Measurements from ENCODE around the gene ITGA11. TPM values are rescaled to one million over a fixed set of nuclear protein-coding genes. Genes with fewer than 3 reads are reported as not detected.
A peak's percentile ranks its signal among the peaks of the same experiment; 100 is the strongest.

Gene ITGA11
- total and polyA plus RNA-seq, 2 donors from 2014 or later = 3.4 to 11.1 TPM

DNA sequence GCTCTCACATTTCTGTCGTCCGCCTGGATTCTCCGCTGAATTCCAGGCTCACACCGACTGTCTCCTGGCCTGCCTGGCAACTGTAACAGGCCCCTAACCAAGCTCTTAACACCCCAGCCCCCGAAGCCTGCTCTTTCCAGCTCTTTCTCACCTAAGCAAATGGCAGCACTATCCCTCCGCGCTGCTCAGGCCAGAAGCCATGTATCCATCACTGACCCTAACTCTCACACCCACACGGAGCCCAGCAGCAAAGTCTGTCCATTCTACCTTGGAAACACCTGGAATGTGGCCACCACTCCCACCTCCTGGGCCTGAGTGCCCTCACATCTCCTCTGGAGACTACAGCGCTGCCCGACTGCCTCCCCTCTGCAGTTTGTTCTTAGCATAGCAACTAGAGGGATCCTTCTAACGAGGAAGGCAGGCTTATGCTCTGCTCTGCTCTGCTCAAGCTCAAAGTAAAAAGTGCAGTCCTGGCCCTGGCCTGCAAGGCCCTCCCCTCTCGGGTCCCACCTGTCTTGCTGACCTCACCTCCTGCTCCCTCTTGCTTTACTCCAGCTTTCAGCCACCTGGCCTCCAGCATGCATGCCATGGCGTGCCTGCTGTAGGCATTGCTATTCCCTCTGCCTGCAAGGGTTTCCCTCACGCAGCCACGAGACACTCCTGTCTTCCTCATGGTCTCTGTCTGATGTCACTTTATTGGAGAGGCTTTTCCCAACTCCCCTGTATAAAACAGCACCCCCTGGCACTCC, 127.2 kb downstream of the ITGA11 start:
- no peaks in the 10 kb centered on the region for H3K27me3 ChIP-seq (ENCODE audit: control insufficient read depth, insufficient read depth, low read length)
- FAIRE-seq (no peak), DNase-seq (peak in 2 of 5 donors; percentile 29 to 35)
- H3K4me1 ChIP-seq (ENCODE audit: control insufficient read depth in 2 of 3, insufficient read depth in 2 of 3, low read depth in 1 of 3, low read length in 3 of 3) = peaks cover 0 to 3% (median under 1%) of the 10 kb centered on the region in 3 donors
- no peak overlapping the region for H3K27ac ChIP-seq (ENCODE audit: low read depth in 2 of 2, low read length in 2 of 2)
- H3K9me3 ChIP-seq (ENCODE audit: control insufficient read depth in 2 of 3, insufficient read depth in 1 of 3, low read length in 3 of 3) = no peaks in the 10 kb centered on the region
- intact Hi-C loops (cut with DNase I) = loop anchor here (10.0 kb wide), 1 partner anchor 370 kb away; no protein-coding TSS in a partner anchor
- H3K9ac ChIP-seq (ENCODE audit: low read length in 3 of 3) = no peak overlapping the region
- H3K36me3 ChIP-seq (ENCODE audit: control insufficient read depth in 2 of 3, insufficient read depth in 3 of 3, low read length in 3 of 3) = peaks cover 0 to 4% (median 0%) of the 10 kb centered on the region in 3 donors
- no peak overlapping the region for H3K4me3 ChIP-seq (ENCODE audit: low read length in 3 of 3)
- TF ChIP-seq, protein P1, sequence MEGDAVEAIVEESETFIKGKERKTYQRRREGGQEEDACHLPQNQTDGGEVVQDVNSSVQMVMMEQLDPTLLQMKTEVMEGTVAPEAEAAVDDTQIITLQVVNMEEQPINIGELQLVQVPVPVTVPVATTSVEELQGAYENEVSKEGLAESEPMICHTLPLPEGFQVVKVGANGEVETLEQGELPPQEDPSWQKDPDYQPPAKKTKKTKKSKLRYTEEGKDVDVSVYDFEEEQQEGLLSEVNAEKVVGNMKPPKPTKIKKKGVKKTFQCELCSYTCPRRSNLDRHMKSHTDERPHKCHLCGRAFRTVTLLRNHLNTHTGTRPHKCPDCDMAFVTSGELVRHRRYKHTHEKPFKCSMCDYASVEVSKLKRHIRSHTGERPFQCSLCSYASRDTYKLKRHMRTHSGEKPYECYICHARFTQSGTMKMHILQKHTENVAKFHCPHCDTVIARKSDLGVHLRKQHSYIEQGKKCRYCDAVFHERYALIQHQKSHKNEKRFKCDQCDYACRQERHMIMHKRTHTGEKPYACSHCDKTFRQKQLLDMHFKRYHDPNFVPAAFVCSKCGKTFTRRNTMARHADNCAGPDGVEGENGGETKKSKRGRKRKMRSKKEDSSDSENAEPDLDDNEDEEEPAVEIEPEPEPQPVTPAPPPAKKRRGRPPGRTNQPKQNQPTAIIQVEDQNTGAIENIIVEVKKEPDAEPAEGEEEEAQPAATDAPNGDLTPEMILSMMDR (IDR thresholded peaks at IDR 0.05; ENCODE audit: borderline replicate concordance, extremely low read depth, insufficient read depth) = no peak

DNA sequence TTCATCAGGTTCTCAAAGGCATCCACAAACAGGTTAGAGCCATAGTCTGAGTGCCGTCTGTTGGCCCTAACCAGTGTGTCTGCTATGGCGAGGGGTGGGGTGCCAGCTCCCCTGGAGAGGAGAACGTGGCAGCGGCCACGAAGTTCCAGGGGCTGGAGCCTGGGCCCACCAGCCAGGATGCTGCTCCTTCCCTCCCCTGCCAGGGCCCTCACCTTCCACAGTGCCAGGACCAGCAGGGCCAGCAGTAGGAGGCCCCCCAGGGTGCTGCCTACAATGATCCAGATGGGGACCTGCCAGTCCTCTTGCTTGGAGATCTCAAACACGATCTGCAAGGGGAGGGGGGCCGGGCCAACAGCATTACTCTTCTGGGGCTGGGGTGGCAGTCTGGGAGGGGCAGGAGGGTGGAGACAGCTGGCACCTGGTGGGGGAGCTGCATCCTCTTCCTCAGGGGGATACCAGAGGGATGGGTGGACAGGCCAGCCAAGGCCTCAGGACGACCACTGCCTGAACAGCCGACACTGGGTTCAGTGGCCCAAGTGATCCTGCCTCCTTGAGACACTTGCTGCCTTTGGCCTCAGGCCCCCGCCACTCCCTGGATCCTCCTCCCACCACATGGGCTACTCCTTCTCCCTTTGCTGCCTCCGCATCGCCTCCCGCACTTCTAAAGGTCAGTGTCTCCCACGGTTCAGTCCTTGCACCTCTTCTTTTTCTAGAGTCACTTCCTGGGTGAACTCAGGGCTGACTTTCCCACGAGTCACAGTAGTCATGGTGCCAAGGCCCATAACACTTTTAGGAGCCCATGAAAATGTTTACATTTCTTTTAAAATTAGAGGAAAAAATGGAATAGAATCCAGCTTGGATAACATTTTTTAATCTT, 128.2 kb downstream of the ITGA11 start:
- intact Hi-C loops (cut with DNase I) = loop anchor here (10.0 kb wide), 1 partner anchor 371 kb away; no protein-coding TSS in a partner anchor
- H3K36me3 ChIP-seq (ENCODE audit: control insufficient read depth in 2 of 3, insufficient read depth in 3 of 3, low read length in 3 of 3) = peaks cover 0 to 4% (median 0%) of the 10 kb centered on the region in 3 donors
- H3K4me1 ChIP-seq (ENCODE audit: control insufficient read depth in 2 of 3, insufficient read depth in 2 of 3, low read depth in 1 of 3, low read length in 3 of 3) = peaks cover 0 to 10% (median 5%) of the 10 kb centered on the region in 3 donors
- H3K27ac ChIP-seq (ENCODE audit: low read depth in 2 of 2, low read length in 2 of 2) = no peak overlapping the region
- no peak overlapping the region for H3K4me3 ChIP-seq (ENCODE audit: low read length in 3 of 3)
- no peak overlapping the region for H3K9ac ChIP-seq (ENCODE audit: low read length in 3 of 3)
- no peaks in the 10 kb centered on the region for H3K9me3 ChIP-seq (ENCODE audit: control insufficient read depth in 2 of 3, insufficient read depth in 1 of 3, low read length in 3 of 3)
- DNase-seq (peak in 1 of 5 donors; percentile 68), FAIRE-seq (no peak)
- H3K27me3 ChIP-seq (ENCODE audit: control insufficient read depth, insufficient read depth, low read length) = no peaks in the 10 kb centered on the region
- TF ChIP-seq, protein P1 (IDR thresholded peaks at IDR 0.05; ENCODE audit: borderline replicate concordance, extremely low read depth, insufficient read depth) = no peak

DNA sequence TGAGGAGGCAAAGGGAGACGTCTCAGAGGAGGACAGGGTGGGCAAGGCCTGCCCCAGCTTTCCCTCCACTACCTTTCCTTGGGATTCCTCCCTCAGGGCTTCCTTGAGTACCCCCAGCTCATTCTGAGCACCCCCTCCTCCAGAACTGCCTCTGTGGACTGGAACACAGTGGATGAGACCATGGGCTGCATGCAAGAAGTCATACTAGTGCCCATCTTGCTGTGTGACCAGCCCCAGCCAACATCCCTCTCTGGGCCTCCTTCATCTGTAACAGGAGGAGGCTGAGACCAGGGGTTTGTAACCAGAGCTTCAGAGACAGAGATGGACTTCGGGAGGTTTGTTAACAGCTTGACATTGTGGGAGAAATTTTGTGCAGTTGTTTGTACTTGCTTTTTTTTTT, 128.8 kb downstream of the ITGA11 start:
- no peak for DNase-seq
- TF ChIP-seq, protein P1 (IDR thresholded peaks at IDR 0.05; ENCODE audit: borderline replicate concordance, extremely low read depth, insufficient read depth) = no peak
- no peak for FAIRE-seq
- Histone ChIP-seq H3K4me1 (ENCODE audit: control insufficient read depth in 2 of 3, insufficient read depth in 2 of 3, low read depth in 1 of 3, low read length in 3 of 3) (peaks cover 0 to 10% (median 5%) of the 10 kb centered on the region in 3 donors), H3K9ac (ENCODE audit: low read length in 3 of 3) (no peak overlapping the region), H3K9me3 (ENCODE audit: control insufficient read depth in 2 of 3, insufficient read depth in 1 of 3, low read length in 3 of 3) (no peaks in the 10 kb centered on the region), H3K27me3 (ENCODE audit: control insufficient read depth, insufficient read depth, low read length) (no peaks in the 10 kb centered on the region), H3K4me3 (ENCODE audit: low read length in 3 of 3) (no peak overlapping the region), H3K27ac (ENCODE audit: low read depth in 2 of 2, low read length in 2 of 2) (no peak overlapping the region), H3K36me3 (ENCODE audit: control insufficient read depth in 2 of 3, insufficient read depth in 3 of 3, low read length in 3 of 3) (peaks cover 0 to 4% (median 0%) of the 10 kb centered on the region in 3 donors)
- intact Hi-C loops (cut with DNase I) = loop anchor here (10.0 kb wide), 1 partner anchor 372 kb away; no protein-coding TSS in a partner anchor

All from kidney (tissue), 14 donors.